Activated T-helper 2 cell treated with anti-CD3 and anti-CD28 coated beads, Interferon-gamma antibody, Interleukin-2, Interleukin-4, amounts not matched to agents 10 μg/mL and 5 μg/mL and 100 μg/mL, durations not matched to agents 14 hours and 24 hours and 36 hours (primary cell): ENCODE data around the gene TEKTIP1. TPM values are rescaled to one million over a fixed set of nuclear protein-coding genes. Genes with fewer than 3 reads are reported as not detected.
A peak's percentile ranks its signal among the peaks of the same experiment; 100 is the strongest.
"Not testable (repeated sequence)": the region's sequence is repeated elsewhere in the genome, so short reads cannot be mapped to it uniquely, and the experiment has no call there.

Experiments used
- DNase-seq: peaks from one replicate; pipeline ENCODE4 v3.0.0; 2021; ENCODE audit warnings: low spot score
- H3K27ac Mint-ChIP-seq: one replicate; pipeline ENCODE4 v1.8.0; 2021; ENCODE audit warnings: mixed read lengths
- H3K27me3 Mint-ChIP-seq: one replicate; pipeline ENCODE4 v1.8.0; 2021; ENCODE audit warnings: low read depth, mixed read lengths
- H3K36me3 Mint-ChIP-seq: one replicate; pipeline ENCODE4 v1.8.0; 2021; ENCODE audit warnings: low read depth, mixed read lengths
- H3K4me1 Mint-ChIP-seq: one replicate; pipeline ENCODE4 v1.8.0; 2021; ENCODE audit warnings: low read depth, mixed read lengths
- H3K4me3 Mint-ChIP-seq: one replicate; pipeline ENCODE4 v1.8.0; 2021; ENCODE audit warnings: low read depth, mild to moderate bottlenecking, moderate library complexity, mixed read lengths
- H3K9me3 Mint-ChIP-seq: one replicate; pipeline ENCODE4 v1.8.0; 2021; ENCODE audit warnings: mixed read lengths
- intact Hi-C: fragments of 100-400 bp; cut with micrococcal nuclease; formaldehyde crosslinking; loops from one replicate; pipeline ENCODE4 v1.15.1; 2023
- total RNA-seq: library from RNA; stranded (reverse); gene quantifications from 2 replicates; pipeline ENCODE4 v1.2.3, GENCODE V29; 2022

TEKTIP1 gene
- total RNA-seq, 1 donor from 2014 or later: 2.5 TPM

DNA sequence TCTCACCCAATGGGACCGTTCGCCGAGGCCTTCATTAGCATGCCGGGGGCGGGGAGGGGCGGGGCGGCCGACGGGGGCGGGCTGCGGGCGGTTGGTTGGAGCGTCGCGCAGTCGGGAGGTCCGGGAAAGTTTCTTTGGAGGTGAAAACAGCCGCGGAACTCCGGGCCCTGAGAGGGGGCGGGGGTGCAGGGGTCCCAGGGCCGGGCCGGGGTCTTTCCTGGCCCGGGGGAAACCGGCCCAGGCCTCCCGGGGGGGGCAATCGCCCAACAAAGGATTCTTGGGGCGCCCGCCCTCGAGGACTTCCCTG, 33.8 kb downstream of the TEKTIP1 start, which contains the start of gene HMG20B:
Gene HMG20B (plus strand): TSS at position 90 of the 307 bp plus-strand sequence. CDS start 366 bp downstream, outside the sequence.
- Mint-ChIP-seq H3K4me3 (peak within 1 kb of the TSS; percentile 76), H3K27ac (peak within 1 kb of the TSS; percentile 63), H3K9me3 (no peaks in the 10 kb centered on the region), H3K27me3 (no peaks in the 10 kb centered on the region), H3K36me3 (peaks cover 15% of the 10 kb centered on the region), H3K4me1 (peaks cover 8% of the 10 kb centered on the region)
- intact Hi-C loops: loop anchor here (1.0 to 2.0 kb wide), 2 partner anchors 16 to 72 kb away; partner anchors contain the start of genes DOHH and MFSD12
- DNase-seq: no peak

DNA sequence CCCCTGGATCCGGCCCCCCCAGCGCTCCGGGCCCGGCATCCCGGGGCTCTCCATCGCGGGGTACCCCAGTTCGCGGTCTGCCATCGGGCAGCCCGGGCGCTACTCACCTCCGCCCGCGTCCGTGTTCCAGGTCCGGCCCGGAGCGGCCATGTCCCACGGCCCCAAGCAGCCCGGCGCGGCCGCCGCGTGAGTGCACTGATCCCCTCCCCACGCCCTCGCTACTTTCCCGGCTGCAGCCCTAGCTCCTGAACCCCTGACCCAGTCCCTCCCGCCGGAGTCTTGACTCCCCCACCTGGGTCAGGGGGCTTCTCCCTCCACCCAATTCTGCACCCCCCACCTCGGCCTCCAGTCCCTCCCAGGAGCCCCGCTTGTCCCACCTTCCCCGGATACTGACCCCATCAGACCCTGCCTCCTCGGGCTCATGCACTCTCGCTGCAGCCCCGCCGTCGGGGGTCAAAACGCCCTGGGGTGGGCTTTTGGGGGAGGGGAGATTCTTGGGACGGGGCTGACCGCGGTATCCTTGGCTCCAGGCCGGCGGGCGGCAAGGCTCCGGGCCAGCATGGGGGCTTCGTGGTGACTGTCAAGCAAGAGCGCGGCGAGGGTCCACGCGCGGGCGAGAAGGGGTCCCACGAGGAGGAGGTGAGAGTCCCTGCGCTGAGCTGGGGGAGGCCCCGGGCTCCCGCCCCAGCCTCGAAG, 34.3 kb downstream of the TEKTIP1 start:
- H3K27ac Mint-ChIP-seq: peak overlapping the region; percentile 63
- peak overlapping the region; percentile 76 for H3K4me3 Mint-ChIP-seq
- no peak for DNase-seq
- H3K36me3 Mint-ChIP-seq: peaks cover 15% of the 10 kb centered on the region
- intact Hi-C loops: loop anchor here (2.0 kb wide), 1 partner anchor 73 kb away; the partner anchor contains the start of gene DOHH
- H3K4me1 Mint-ChIP-seq: peaks cover 8% of the 10 kb centered on the region
- H3K27me3 Mint-ChIP-seq: no peaks in the 10 kb centered on the region
- H3K9me3 Mint-ChIP-seq: no peaks in the 10 kb centered on the region

DNA sequence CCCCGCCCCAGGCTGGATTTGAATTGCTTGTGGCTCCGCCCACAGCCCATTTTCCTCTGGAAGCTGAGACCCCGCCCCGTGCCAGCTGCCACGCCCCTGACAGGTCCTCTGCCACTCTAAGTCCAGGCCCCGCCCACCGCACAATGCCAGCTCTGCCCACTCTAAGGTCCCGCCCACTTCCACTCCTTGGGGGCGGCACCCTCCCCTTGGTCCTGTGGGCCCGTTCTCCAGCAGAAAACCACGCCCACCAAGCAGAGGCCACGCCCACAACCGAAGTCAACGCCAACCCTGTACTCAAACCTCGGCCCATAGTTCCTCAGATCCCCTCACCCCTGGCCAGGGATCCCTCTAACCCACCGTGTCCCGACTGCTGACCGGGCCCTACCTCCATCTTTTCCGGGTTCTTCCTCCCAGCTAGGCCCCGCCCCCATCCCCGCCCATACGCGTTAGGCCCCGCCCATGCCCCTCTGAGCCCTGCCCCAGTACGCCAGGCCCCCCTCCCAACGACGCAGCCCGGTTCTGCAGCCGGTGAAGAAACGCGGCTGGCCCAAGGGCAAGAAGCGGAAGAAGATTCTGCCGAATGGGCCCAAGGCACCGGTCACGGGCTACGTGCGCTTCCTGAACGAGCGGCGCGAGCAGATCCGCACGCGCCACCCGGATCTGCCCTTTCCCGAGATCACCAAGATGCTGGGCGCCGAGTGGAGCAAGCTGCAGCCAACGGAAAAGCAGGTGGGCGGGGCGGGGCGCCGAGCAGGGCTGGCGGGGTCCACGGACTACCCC, 35.1 kb downstream of the TEKTIP1 start:
- no peaks in the 10 kb centered on the region for H3K9me3 Mint-ChIP-seq
- peaks cover 15% of the 10 kb centered on the region for H3K36me3 Mint-ChIP-seq
- H3K4me1 Mint-ChIP-seq: peaks cover 8% of the 10 kb centered on the region
- DNase-seq: peak; percentile 88
- H3K4me3 Mint-ChIP-seq: peak overlapping the region; percentile 76
- intact Hi-C loops: loop anchor here (2.0 kb wide), 1 partner anchor 73 kb away; the partner anchor contains the start of gene DOHH
- peak overlapping the region; percentile 63 for H3K27ac Mint-ChIP-seq
- H3K27me3 Mint-ChIP-seq: no peaks in the 10 kb centered on the region

DNA sequence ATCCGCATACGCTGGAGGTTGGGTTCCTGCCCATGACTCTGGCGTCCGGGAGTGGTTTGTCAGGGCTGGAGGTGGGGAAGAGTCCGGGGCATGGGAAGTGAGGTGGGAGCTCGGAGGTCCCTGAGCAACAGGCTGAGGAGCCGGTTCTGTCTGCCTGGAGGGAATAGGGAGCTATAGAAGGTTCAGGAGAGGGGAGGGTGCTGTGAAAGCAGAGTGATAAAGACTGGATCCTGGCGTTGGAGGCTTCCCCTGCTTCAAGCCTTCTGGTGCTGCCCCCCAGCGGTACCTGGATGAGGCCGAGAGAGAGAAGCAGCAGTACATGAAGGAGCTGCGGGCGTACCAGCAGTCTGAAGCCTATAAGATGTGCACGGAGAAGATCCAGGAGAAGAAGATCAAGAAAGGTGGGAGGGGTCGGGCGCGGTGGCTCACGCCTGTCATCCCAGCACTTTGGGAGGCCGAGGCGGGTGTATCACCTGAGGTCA, 36.3 kb downstream of the TEKTIP1 start:
- H3K9me3 Mint-ChIP-seq: no peaks in the 10 kb centered on the region
- H3K36me3 Mint-ChIP-seq: peaks cover 15% of the 10 kb centered on the region
- no peak overlapping the region for H3K4me3 Mint-ChIP-seq
- H3K27ac Mint-ChIP-seq: no peak overlapping the region
- no peaks in the 10 kb centered on the region for H3K27me3 Mint-ChIP-seq
- intact Hi-C loops: no loop called here
- DNase-seq: no peak
- peaks cover 8% of the 10 kb centered on the region for H3K4me1 Mint-ChIP-seq

DNA sequence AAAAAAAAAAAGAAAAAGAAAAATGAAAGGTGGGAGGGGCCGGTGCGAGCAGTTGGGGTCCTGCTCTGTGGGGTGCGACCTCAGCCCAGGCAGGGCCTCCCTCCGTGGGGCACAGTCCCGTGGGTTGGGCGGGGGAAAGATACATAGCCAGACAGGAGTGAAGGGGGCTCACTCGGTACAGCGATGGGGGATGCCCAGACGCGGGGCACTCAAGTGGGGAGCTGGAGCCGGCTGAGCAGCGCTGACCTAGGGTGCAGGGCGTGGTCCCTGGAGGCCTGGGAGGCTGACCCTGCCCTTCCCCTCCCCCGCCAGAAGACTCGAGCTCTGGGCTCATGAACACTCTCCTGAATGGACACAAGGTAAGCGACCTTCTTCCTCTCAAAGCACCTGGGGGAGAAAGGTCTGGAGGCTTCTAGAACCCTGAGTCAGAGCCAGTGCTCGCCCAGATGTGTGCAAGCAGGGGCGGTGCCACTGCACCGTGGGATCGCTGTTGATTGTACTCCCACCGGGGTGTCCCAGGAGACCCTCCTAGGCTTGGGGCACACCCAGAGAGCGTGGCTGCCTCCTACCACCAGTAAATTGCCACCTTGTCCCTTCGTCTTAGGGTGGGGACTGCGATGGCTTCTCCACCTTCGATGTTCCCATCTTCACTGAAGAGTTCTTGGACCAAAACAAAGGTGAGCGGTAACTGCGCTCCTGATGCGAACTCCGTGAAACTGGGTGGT, 37.1 kb downstream of the TEKTIP1 start:
- Mint-ChIP-seq H3K36me3 (peaks cover 15% of the 10 kb centered on the region), H3K27me3 (no peaks in the 10 kb centered on the region), H3K27ac (no peak overlapping the region), H3K4me1 (peaks cover 8% of the 10 kb centered on the region), H3K4me3 (no peak overlapping the region), H3K9me3 (no peaks in the 10 kb centered on the region)
- no peak for DNase-seq
- intact Hi-C loops: no loop called here

DNA sequence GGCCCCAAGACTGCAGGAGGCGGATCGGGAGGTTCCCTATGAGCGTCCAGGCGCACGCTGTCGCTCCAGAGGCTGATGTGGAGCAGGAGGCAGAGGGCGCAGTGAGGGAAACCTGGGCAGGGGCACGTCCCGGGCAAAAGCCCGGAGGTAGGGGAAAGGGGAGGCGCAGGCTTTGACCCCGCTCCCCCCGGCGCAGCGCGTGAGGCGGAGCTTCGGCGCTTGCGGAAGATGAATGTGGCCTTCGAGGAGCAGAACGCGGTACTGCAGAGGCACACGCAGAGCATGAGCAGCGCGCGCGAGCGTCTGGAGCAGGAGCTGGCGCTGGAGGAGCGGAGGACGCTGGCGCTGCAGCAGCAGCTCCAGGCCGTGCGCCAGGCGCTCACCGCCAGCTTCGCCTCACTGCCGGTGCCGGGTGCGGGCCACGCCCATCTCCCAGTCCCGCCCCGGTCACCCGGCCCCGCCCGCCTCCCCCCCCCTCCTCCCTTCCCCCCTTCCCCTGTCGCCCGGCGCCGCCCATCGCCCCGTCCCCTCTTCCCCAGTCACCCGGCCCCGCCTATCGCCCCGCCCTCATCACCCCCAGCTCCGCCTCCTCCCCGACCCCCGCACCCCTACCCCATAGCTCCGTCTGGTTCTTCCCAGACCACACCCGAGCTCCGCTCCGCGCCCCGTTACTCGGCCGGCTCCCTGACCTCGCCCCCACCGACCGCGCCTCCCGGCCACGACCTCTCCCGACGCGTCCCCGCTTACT, 37.9 kb downstream of the TEKTIP1 start:
- no peaks in the 10 kb centered on the region for H3K9me3 Mint-ChIP-seq
- no peaks in the 10 kb centered on the region for H3K27me3 Mint-ChIP-seq
- no peak overlapping the region for H3K27ac Mint-ChIP-seq
- peaks cover 15% of the 10 kb centered on the region for H3K36me3 Mint-ChIP-seq
- peaks cover 5% of the 10 kb centered on the region for H3K4me1 Mint-ChIP-seq
- intact Hi-C loops: no loop called here
- no peak for DNase-seq
- no peak overlapping the region for H3K4me3 Mint-ChIP-seq

DNA sequence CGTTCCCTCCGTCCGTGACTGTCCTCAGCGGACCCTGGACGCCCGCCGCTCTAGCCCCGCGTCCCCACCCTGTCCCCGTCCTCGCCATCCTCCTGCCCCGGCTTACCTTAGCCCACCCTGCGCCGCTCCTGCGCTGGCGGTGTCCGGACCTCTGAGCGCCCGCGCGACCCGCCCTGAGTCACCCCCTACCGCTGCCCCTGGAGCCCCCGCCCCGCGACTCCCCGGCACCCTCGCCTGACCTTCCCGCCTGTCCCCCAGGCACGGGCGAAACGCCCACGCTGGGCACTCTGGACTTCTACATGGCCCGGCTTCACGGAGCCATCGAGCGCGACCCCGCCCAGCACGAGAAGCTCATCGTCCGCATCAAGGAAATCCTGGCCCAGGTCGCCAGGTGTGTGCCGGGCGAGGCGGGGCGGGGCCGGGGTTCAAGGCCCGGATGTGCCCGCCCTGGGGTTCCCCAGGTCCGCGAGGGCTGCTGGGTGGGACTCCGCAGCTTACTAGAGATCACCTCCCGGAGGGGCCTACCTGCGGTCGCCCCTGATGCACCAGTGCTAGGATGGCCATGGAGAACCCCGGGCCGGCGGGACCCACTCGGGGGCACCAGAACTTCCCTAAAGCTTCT, 38.9 kb downstream of the TEKTIP1 start:
- peaks cover 15% of the 10 kb centered on the region for H3K36me3 Mint-ChIP-seq
- H3K27ac Mint-ChIP-seq: no peak overlapping the region
- peaks cover 2% of the 10 kb centered on the region for H3K4me1 Mint-ChIP-seq
- no peaks in the 10 kb centered on the region for H3K9me3 Mint-ChIP-seq
- intact Hi-C loops: no loop called here
- no peak overlapping the region for H3K4me3 Mint-ChIP-seq
- no peaks in the 10 kb centered on the region for H3K27me3 Mint-ChIP-seq
- no peak for DNase-seq

DNA sequence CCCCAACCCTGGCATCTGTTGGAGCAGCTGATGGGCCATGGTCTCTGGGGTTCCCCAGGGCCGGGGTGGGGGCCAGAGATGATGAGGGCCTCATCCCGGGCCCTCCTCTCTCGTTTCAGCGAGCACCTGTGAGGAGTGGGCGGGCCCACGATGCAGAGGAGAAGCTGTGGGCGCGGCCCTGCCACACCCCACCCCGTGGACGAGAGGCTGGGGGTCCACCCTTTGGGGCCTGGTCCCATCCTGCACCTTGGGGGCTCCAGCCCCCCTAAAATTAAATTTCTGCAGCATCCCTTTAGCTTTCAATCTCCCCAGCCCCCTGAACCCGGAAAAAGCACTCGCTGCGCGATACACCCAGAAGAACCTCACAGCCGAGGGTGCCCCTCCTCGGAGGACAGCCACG, 39.4 kb downstream of the TEKTIP1 start:
- DNase-seq: no peak
- H3K27me3 Mint-ChIP-seq: peaks cover 1% of the 10 kb centered on the region
- H3K4me1 Mint-ChIP-seq: peaks cover 2% of the 10 kb centered on the region
- no peak overlapping the region for H3K4me3 Mint-ChIP-seq
- peaks cover 15% of the 10 kb centered on the region for H3K36me3 Mint-ChIP-seq
- intact Hi-C loops: no loop called here
- no peak overlapping the region for H3K27ac Mint-ChIP-seq
- no peaks in the 10 kb centered on the region for H3K9me3 Mint-ChIP-seq

DNA sequence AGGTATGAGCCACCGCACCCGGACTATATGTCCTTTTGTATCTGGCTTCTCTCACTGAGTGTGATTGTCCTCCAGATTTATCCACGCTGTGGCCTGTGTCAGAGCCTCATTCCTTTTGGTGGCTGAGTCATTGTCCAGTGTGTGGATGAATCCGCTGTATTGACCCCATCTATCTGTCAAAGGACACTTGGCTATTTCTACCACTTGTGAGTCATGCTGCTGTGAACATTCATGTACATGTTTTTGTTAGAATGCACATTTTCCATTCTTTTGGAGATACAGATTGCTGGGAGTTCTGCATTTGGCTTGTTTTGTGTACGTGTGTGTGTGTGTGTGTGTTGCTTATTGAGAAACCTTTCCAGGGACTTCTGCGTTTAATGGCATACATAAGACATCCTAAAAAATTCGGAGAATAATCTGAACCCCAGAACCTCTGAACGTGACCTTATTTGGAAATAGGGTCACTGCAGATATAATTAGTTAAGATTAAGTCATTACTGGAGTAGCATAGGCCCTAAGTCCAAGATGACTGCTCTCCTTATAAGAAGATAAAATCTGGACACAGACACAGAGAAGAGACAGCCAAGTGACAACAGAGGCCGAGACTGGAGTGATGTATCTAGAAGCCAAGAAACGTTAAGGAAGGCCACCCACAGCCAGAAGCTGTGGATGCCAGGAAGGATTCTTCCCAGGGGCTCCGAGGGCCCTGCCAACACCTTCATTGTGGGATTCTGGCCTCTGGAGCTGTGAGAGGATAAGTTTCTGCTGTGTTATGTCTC, 41.4 kb downstream of the TEKTIP1 start:
- Mint-ChIP-seq H3K4me3 (no peak overlapping the region), H3K27ac (no peak overlapping the region)
- intact Hi-C loops: no loop called here

DNA sequence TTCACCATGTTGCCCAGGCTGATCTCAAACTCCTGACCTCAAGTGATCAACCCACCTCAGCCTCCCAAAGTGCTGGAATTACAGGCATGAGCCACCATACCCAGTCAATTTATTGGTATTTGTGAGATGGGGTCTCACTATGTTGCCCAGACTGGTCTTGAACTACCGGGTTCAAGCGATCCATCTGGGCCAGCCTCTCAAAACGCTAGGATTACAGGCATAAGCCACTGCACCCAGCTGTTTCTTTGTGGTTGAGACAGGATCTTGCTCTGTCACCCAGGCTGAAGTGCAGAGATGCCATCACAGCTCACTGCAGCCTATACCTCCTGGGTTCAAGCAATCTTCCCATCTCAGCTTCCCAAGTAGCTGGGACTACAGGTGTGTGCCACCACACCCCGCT, 42.8 kb downstream of the TEKTIP1 start:
- H3K9me3 Mint-ChIP-seq, H3K36me3 Mint-ChIP-seq, H3K27me3 Mint-ChIP-seq, H3K4me3 Mint-ChIP-seq, H3K4me1 Mint-ChIP-seq, H3K27ac Mint-ChIP-seq, DNase-seq, intact Hi-C loops: not testable (repeated sequence)

More for the DNA sequence above, 41.4 kb downstream of the TEKTIP1 start:
- H3K9me3 Mint-ChIP-seq: no peaks in the 10 kb centered on the region
- no peak for DNase-seq
- peaks cover 5% of the 10 kb centered on the region for H3K36me3 Mint-ChIP-seq
- no peaks in the 10 kb centered on the region for H3K4me1 Mint-ChIP-seq
- H3K27me3 Mint-ChIP-seq: peaks cover 3% of the 10 kb centered on the region

DNA sequence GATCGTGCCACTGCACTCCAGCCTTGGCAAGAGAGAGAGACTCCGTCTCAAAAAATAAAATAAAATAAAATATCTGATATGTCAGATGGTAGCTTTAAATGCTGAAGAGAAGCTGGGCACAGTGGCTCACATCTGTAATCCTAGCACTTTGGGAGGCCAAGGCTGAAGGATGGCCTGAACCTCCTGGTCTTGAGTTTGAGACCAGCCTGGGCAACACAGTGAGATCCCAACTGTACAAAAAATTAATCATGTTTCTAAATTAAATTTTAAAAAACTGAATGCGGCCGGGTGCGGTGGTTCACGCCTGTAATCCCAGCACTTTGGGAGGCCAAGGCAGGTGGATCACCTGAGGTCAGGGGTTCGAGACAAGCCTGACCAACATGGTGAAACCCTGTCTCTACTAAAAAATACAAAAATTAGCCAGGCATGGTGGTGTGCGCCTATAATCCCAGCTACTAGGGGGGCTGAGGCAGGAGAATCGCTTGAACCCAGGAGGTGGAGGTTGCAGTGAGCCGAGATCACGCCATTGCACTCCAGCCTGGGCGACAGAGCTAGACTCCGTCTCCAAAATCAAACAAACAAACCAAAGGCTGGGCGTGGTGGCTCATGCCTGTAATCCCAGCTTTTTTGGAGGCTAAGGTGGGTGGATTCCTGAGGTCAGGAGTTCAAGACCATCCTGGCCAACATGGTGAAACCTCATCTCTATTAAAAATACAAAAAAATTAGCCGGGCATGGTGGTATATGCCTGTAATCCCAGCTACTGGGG, 45.2 kb downstream of the TEKTIP1 start:
- H3K4me3 Mint-ChIP-seq, H3K36me3 Mint-ChIP-seq, intact Hi-C loops: not testable (repeated sequence)

More for the DNA sequence above, 45.2 kb downstream of the TEKTIP1 start:
- H3K4me1 Mint-ChIP-seq, H3K27ac Mint-ChIP-seq, H3K9me3 Mint-ChIP-seq, H3K27me3 Mint-ChIP-seq, DNase-seq: not testable (repeated sequence)
